ENCODE data around the gene DSG1. TPM values are rescaled to one million over a fixed set of nuclear protein-coding genes. Genes with fewer than 3 reads are reported as not detected.

The DSG1 gene
- total RNA-seq, 1 experiment from 2014 or later, result 0.09 TPM

GRCh38 chr18:31302991-31303390, 15.0 kb upstream of the DSG1 start:
- Mint-ChIP-seq H3K4me1 (peaks cover 23% of the 10 kb centered on the region), H3K27ac (no peak overlapping the region), H3K27me3 (ENCODE audit: low read depth) (no peaks in the 10 kb centered on the region), H3K9me3 (peaks cover 5% of the 10 kb centered on the region), H3K36me3 (no peaks in the 10 kb centered on the region), H3K4me3 (no peak overlapping the region)
- POLR2A ChIA-PET, result no interaction called here
- TF ChIP-seq SOX15 (CRISPR knock-in tag; IDR thresholded peaks at IDR 0.05), result no peak
- no peak for TF ChIP-seq CREM (CRISPR knock-in tag; IDR thresholded peaks at IDR 0.05)
- TF ChIP-seq NR3C1 (CRISPR knock-in tag; conservative IDR thresholded peaks at IDR 0.05; ENCODE audit: low read depth), result no peak
- TF ChIP-seq, protein P1, sequence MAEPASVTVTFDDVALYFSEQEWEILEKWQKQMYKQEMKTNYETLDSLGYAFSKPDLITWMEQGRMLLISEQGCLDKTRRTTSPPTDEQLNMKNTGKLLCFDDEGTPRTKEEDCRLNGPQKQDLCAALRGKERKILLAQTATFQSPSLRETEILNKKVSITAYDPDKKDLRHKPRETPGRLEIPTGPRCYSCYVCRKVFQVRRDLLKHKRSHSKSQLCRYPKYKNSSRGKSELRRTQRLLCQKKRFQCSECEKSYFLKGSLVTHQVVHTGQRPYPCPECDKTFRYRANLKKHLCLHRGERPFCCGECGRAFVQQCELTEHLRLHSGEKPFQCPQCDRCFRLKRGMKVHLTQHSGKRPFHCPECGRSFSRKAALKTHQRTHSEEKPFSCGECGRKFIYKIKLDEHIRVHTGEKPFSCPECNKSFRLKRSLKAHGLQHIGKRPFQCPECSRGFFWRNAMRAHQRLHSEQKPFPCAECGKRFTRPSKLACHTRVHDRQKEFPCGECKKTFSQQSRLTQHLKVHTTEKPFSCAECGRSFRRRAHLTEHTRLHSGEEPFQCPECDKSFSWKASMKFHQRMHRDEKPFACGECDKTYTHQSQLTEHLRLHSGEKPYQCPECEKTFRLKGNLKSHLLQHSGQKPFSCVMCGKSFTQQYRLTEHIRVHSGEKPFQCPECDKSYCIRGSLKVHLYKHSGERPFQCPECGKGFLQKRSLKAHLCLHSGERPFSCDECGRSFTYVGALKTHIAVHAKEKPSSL (CRISPR knock-in tag; conservative IDR thresholded peaks at IDR 0.05), result no peak
- TF ChIP-seq, protein P2, sequence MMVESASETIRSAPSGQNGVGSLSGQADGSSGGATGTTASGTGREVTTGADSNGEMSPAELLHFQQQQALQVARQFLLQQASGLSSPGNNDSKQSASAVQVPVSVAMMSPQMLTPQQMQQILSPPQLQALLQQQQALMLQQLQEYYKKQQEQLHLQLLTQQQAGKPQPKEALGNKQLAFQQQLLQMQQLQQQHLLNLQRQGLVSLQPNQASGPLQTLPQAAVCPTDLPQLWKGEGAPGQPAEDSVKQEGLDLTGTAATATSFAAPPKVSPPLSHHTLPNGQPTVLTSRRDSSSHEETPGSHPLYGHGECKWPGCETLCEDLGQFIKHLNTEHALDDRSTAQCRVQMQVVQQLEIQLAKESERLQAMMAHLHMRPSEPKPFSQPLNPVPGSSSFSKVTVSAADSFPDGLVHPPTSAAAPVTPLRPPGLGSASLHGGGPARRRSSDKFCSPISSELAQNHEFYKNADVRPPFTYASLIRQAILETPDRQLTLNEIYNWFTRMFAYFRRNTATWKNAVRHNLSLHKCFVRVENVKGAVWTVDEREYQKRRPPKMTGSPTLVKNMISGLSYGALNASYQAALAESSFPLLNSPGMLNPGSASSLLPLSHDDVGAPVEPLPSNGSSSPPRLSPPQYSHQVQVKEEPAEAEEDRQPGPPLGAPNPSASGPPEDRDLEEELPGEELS (CRISPR knock-in tag; IDR thresholded peaks at IDR 0.05), result no peak
- no peak for TF ChIP-seq JAZF1 (CRISPR knock-in tag; IDR thresholded peaks at IDR 0.05)
- TF ChIP-seq, protein P3, sequence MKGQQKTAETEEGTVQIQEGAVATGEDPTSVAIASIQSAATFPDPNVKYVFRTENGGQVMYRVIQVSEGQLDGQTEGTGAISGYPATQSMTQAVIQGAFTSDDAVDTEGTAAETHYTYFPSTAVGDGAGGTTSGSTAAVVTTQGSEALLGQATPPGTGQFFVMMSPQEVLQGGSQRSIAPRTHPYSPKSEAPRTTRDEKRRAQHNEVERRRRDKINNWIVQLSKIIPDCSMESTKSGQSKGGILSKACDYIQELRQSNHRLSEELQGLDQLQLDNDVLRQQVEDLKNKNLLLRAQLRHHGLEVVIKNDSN (CRISPR knock-in tag; IDR thresholded peaks at IDR 0.05), result no peak
- DNase-seq (ENCODE audit: low spot score), result no peak
- CTCF ChIA-PET, result no interaction called here
- ATAC-seq, result no peak

DNA sequence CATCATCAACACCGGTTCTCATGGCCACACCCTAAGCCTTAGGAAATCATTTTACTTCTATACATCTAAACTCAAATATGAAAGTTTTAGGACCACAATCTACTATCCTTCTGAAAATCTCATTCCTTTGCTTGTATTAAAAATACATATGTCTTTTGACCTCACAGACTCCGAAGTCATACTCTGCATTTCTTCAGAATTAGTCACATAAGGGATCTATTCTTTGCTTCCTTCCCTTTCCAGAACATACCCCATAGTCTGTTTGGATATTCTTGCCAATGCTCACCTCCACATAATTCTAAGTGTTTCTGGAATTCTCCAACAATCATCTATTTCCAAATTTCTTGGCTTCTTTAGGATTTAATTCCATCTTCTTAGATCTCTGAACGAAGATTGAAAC, 14.2 kb upstream of the DSG1 start:
- H3K4me3 Mint-ChIP-seq, result no peak overlapping the region
- H3K4me1 Mint-ChIP-seq, result peaks cover 23% of the 10 kb centered on the region
- no peak for DNase-seq (ENCODE audit: low spot score)
- ATAC-seq, result no peak
- POLR2A ChIA-PET, result no interaction called here
- TF ChIP-seq E2F1 (CRISPR knock-in tag; IDR thresholded peaks at IDR 0.05) (no peak), FOXP1 (CRISPR knock-in tag; IDR thresholded peaks at IDR 0.05; ENCODE audit: borderline replicate concordance) (no peak), TP53 (CRISPR knock-in tag; IDR thresholded peaks at IDR 0.05) (no peak), NR1H2 (CRISPR knock-in tag; IDR thresholded peaks at IDR 0.05) (no peak), E2F5 (CRISPR knock-in tag; IDR thresholded peaks at IDR 0.05) (no peak), TCF7 (CRISPR knock-in tag; IDR thresholded peaks at IDR 0.05; ENCODE audit: low read depth) (no peak)
- TF ChIP-seq, protein P4, sequence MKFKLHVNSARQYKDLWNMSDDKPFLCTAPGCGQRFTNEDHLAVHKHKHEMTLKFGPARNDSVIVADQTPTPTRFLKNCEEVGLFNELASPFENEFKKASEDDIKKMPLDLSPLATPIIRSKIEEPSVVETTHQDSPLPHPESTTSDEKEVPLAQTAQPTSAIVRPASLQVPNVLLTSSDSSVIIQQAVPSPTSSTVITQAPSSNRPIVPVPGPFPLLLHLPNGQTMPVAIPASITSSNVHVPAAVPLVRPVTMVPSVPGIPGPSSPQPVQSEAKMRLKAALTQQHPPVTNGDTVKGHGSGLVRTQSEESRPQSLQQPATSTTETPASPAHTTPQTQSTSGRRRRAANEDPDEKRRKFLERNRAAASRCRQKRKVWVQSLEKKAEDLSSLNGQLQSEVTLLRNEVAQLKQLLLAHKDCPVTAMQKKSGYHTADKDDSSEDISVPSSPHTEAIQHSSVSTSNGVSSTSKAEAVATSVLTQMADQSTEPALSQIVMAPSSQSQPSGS (CRISPR knock-in tag; IDR thresholded peaks at IDR 0.05; ENCODE audit: borderline replicate concordance, low read depth), result no peak
- TF ChIP-seq, protein P3 (CRISPR knock-in tag; IDR thresholded peaks at IDR 0.05), result no peak
- no peak overlapping the region for H3K27ac Mint-ChIP-seq
- no peaks in the 10 kb centered on the region for H3K27me3 Mint-ChIP-seq (ENCODE audit: low read depth)
- CTCF ChIA-PET, result no interaction called here
- no peaks in the 10 kb centered on the region for H3K36me3 Mint-ChIP-seq
- H3K9me3 Mint-ChIP-seq, result no peaks in the 10 kb centered on the region
